GM19351 (cell line): ENCODE data around the gene MYO9A.
"Not testable (repeated sequence)": the region's sequence is repeated elsewhere in the genome, so short reads cannot be mapped to it uniquely, and the experiment has no call there.

Source experiments
- ATAC-seq: cut with Tn5 transposase; IDR thresholded peaks from one replicate; pipeline ENCODE4 v1.9.1; 2021; ENCODE audit warnings: mild to moderate bottlenecking, moderate library complexity; ENCODE audit not compliant: unreplicated experiment

The MYO9A gene

GRCh38 chr15:72044956-72045355 lies 73.0 kb downstream of the MYO9A start:
- ATAC-seq = no peak

DNA sequence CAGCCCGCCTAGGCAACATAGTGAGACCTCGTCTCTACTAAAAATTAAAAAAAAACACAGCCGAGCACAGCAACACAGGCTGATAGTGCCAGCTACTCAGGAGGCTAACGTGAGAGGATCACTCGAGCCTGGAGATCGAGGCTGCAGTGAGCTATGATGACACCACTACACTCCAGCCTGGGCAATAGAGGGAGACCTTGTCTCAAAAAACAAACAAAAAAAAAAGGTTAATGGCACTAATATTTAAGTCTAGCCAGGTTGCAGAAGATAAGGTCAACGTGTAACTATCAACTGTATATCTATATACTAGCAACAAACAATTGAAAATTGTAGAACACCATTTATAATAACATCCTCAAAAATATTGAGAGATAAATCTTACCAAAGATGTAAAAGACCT lies 75.1 kb downstream of the MYO9A start:
- ATAC-seq = no peak

GRCh38 chr15:72042054-72042453 lies 75.9 kb downstream of the MYO9A start:
- ATAC-seq = no peak

GRCh38 chr15:72037321-72037720 lies 80.6 kb downstream of the MYO9A start:
- no peak for ATAC-seq

DNA sequence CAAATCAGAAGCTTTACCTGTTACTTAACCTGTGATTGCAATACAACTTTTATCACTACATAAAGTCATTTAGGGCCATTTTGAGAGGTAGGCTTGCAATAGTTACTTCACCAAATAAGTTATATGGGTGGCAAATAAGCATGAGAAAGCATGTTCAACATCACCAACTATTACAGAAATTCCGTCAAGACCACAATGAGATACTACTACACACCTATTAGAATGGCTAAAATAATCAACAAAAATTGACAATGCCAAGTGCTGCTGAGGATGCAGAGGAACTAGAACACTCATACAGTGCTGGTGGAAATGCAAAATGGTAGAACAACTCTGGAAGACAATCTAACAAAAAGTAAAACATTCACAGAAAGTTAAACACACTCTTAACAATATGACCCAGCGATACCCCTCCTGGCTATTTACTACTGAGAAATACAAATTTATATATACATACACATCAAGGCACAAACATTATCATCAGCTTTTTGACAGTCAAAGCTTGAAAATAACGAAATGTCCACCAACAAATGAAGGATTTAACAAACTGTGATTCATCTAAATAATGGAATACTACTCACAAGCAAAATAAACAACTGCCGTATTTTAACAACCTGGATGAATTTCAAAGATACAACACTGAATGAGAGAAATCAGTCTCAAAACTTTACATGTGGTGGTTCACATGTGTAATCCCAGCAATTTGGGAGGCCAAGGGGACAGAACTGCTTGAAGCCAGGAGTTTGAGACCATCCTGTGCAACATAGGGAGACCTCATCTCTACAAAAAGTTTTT lies 82.9 kb downstream of the MYO9A start:
- ATAC-seq = no peak

GRCh38 chr15:72034351-72034750 lies 83.6 kb downstream of the MYO9A start:
- no peak for ATAC-seq

DNA sequence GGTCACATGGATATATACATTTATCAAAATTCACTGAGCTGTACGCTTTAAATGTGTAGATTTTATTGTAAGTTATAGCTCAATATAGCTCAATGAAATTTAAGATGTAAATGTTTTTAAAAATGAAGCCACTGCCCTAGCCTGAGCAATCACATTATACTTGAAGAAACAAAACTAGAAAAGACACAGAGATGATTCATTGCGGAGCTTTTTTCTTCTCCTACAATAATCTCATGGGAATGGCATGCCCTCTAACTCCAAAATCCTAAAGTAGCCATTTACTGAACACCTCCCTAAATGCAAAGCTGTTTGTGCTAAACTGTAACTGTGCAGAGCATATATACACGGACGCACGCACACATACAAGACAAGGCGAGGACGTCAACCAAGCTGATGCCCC lies 84.2 kb downstream of the MYO9A start:
- ATAC-seq = no peak

DNA sequence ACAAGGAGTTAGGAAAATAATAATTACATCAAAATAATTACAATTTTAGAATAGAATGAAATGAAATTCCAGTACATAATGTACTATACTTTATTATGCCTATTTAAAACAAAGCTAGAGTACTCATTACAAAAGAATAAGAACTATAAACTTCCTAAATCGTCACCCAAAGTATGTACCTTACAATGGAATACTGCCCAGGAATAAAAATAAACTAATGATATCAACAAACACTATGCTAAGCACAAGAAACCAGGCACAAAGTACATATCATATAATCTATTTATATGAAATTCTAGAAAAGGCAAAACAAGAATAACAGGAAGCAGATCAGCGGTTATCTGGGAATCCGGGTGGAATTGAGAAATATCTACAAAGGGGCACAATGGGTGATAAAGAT lies 84.7 kb downstream of the MYO9A start:
- ATAC-seq = no peak

GRCh38 chr15:72021604-72022003 lies 96.3 kb downstream of the MYO9A start:
- no peak for ATAC-seq

DNA sequence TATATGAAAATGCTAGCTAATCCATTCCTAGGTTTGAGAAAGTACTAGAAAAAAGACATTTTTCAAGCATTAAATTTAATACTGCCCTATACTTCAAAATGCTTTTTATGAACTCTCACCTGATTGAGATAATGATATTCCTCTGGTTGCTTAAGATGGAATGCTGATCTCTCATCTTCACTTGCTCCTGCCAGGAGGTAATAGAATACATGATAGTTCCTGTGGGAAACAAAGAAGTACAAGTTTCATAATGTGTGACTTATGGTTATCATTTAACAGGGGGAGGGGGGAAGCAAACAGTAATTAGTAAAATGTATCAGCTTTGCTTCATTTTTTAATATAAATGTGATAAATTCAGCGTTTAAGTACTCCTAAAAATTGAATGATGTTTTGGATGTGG lies 97.2 kb downstream of the MYO9A start:
- no peak for ATAC-seq

GRCh38 chr15:72014555-72014954 lies 103.4 kb downstream of the MYO9A start:
- not testable (repeated sequence) for ATAC-seq

- ATAC-seq = no peak
These were observed 104.2 kb downstream of the MYO9A start for GRCh38 chr15:72013703-72014102.

DNA sequence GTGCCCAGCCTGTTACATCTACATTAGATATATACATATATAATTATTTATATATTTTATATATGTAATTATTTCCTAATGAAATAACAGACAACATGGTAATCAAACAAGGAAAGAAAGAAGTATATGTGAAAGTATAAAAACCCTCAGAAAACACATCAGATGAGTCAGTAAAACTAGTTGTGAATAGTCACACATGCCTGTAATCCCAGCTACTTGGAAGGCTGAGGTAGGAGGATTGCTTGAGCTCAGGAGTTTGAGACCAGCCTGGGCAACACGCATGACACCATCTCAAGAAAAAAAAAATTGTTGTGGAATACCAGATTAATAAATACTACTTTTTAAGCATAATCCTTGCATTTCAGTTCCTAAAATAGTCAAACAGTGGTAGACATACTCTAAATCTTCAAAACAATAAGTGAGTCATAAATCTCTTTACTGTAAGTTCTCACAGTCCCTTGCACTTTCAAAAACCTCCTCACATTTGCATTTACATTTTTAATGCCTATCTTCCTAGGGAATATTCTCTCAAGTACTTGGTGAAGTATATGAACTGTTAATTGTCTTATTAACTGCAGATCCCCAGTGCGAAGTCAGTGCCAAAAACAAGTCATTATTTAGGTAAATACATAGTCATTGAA lies 106.5 kb downstream of the MYO9A start:
- no peak for ATAC-seq

DNA sequence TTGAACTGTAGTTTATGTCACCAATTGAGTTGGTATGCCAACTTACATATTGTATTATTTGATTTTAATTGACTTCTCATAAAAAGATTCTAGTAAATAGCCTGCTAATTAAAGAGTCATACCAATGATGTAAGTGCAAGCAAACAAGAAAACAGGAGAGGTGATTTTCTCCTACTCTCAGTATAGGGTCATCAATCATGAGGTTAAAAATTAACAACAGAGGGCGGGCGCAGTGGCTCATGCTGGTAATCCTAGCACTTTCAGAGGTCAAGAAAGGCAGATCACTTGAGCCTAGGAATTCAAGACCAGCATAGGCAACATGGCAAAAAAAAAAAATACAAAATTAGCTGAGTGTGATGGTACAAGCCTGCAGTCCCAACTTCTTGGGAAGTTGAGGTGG lies 108.7 kb downstream of the MYO9A start:
- ATAC-seq = no peak

DNA sequence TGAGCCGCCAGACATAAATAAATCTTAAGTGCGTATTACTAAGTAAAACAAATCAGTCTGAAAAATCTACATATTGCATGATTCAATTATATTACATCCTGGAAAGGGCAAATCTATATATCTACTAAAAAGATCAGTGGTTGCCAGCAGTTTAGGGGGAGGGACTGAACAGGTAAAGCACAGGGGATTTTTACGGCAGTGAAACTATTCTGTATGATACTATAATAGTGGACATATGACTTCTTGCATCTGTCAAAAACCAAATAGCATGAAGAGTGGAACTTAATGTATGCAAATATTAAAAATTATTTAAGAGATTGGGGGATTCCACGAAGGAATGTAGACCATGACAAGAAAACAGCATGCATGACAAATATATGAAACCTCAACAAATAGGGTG lies 111.6 kb downstream of the MYO9A start:
- ATAC-seq = no peak

GRCh38 chr15:72005483-72005882 lies 112.5 kb downstream of the MYO9A start:
- no peak for ATAC-seq

DNA sequence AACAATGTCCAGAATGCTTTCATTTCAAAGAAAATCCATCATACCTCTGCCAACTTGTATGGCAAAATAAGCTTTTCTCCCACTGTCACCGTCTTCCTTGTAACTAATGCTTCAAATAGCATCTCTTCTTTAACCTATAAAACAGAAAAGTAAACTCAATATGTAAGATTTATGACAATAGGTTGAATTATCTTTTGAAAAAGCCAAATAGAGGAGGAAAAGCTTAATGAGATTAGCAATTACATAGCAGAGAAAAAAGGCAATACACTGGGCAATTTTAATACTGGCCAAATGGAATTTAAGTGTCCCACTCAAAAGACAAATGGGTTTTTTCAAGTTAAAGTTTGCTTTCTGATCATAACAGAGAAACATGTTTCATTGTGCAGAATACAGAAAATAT lies 118.1 kb downstream of the MYO9A start:
- ATAC-seq = no peak

DNA sequence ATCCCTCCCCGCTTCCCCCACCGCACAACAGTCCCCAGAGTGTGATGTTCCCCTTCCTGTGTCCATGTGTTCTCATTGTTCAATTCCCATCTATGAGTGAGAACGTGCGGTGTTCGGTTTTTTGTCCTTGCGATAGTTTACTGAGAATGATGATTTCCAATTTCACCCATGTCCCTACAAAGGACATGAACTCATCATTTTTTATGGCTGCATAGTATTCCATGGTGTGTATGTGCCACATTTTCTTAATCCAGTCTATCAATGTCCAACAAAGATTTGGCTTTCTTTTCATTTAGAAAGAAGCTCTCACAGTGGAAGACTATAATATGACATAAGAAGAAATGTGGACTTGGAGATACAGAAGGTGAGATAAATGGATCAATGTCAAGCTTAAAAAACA lies 119.2 kb downstream of the MYO9A start:
- ATAC-seq = not testable (repeated sequence)

DNA sequence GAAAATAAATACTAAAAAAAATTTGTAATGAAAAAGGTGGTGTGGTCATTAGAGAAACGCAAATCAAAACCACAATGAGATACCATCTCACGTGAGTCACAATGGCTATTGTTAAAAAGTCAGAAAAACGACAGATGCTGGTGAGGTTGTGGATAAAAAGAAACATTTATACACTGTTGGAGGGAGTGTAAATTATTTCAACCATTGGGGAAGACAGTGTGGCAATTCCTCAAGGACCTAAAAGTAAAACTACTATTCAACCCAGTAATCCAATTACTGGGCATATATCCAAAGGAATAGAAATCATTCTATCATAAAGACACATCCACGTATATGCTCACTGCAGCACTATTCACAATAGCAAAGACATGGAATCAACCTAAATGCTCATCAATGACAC lies 120.3 kb downstream of the MYO9A start:
- ATAC-seq = no peak

- ATAC-seq = no peak
These were observed 142.2 kb downstream of the MYO9A start for GRCh38 chr15:71975816-71976150.

- no peak for ATAC-seq
These were observed 143.7 kb downstream of the MYO9A start for GRCh38 chr15:71974211-71974610.

DNA sequence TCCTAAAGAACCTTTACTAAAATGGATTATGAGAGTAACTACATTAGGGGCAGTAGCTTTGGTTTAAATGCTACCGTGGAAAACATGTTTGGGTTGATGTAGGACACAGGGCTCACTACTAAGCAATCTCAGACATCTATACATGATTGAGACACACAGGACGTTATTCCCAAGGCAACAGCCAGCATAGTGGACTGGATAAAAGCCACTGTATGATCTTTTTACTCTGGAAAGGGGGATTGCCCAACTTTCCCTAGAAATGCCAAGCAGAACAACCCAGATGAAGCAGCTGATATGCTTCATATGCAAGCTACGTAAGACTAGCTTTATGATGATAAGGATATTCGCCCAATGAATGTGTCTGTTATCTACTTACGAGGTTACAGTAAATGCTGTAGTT lies 144.6 kb downstream of the MYO9A start:
- ATAC-seq = no peak

GRCh38 chr15:71971905-71972304 lies 146.0 kb downstream of the MYO9A start:
- no peak for ATAC-seq
